HepG2 (cell line): ENCODE measurements around the gene DCAF16. TPM values are rescaled to one million over a fixed set of nuclear protein-coding genes. Genes with fewer than 3 reads are reported as not detected.

ENCODE experiments used
- ATAC-seq: fragments of 200-7000 bp; cut with Tn5 transposase; 3 replicates; pipeline ENCODE4 v1.9.1; 2020; ENCODE audit warnings: mild to moderate bottlenecking, moderate library complexity
- BruUV-seq: library from RNA; stranded (reverse); fragments of 400-500 nt; replicated peaks from 2 replicates; lab custom pipeline; 2021; lab: Mats Ljungman, UMichigan
- CTCF ChIA-PET: fragments of 300-600 bp; formaldehyde crosslinking; extraction: SDS; loops from one replicate; lab custom pipeline; 2021; ENCODE audit warnings: low total read pairs, inconsistent platforms, low intra/inter-chr PET ratio; lab: Yijun Ruan, JAX
- POLR2A ChIA-PET: fragments of 350-600 bp; sonication (Branson Sonifier 250); formaldehyde crosslinking; loops from one replicate; lab custom pipeline; 2020; ENCODE audit warnings: antibody characterized with exemption, inconsistent platforms; lab: Yijun Ruan, JAX
- DNase-seq: peaks from one replicate; pipeline ENCODE4 v3.0.0-alpha.2; 2015; ENCODE audit warnings: low spot score
- FAIRE-seq: peaks from 3 replicates; lab custom pipeline; 2011; peaks lifted over from hg19 to GRCh38; lab: Jason Lieb, UNC
- H2AFZ ChIP-seq: one replicate; pipeline ENCODE4 v1.6.1; 2011; ENCODE audit warnings: low read length, inconsistent platforms
- H3K27ac ChIP-seq: fragments of 300-600 bp; 3 replicates; pipeline ENCODE4 v1.8.0; 2011; ENCODE audit warnings: mixed run types, mild to moderate bottlenecking, mixed read lengths, low read length, inconsistent platforms; ENCODE audit not compliant: insufficient read depth; ENCODE audit errors: extremely low read length
- H3K27me3 ChIP-seq, 2 experiments: fragments of 200-600 bp in 1 of 2; 2 replicates in 1 of 2; 3 replicates in 1 of 2; pipeline versions ENCODE4 v1.6.0 to v1.8.0; 2011; ENCODE audit warnings: low read length in 2 of 2, mild to moderate bottlenecking in 2 of 2, moderate library complexity in 2 of 2, inconsistent platforms in 1 of 2; ENCODE audit not compliant: insufficient read depth in 2 of 2, control insufficient read depth in 1 of 2
- H3K36me3 ChIP-seq, 2 experiments: fragments of 200-600 bp in 1 of 2; replicated peaks in 1 of 2; 2 replicates in 1 of 2; 3 replicates in 1 of 2; pipeline versions ENCODE4 v1.5.1 to v1.8.0; 2011; ENCODE audit warnings: low read length in 2 of 2, inconsistent platforms in 1 of 2; ENCODE audit not compliant: insufficient read depth in 2 of 2, control insufficient read depth in 1 of 2
- H3K4me1 ChIP-seq: 2 replicates; pipeline ENCODE4 v1.5.1; 2012; ENCODE audit warnings: low read length, inconsistent platforms; ENCODE audit not compliant: insufficient read depth
- H3K4me2 ChIP-seq: 2 replicates; pipeline ENCODE4 v1.6.0; 2011; ENCODE audit warnings: low read depth, low read length, inconsistent platforms
- H3K4me3 ChIP-seq, 3 experiments: fragments of 200-600 bp in 1 of 3; sonication (generic), shearing (Covaris generic) in 1 of 3; replicated peaks in 1 of 3; 2 replicates each; pipeline ENCODE4 v1.5.1; 2011 to 2016; ENCODE audit warnings: low read length in 3 of 3, inconsistent platforms in 2 of 3, low read depth in 2 of 3, mild to moderate bottlenecking in 2 of 3, control low read depth in 1 of 3, mixed read lengths in 1 of 3; ENCODE audit not compliant: insufficient read depth in 1 of 3
- H3K79me2 ChIP-seq: one replicate; pipeline ENCODE4 v1.6.1; 2011; ENCODE audit warnings: low read length, inconsistent platforms; ENCODE audit not compliant: insufficient read depth
- H3K9ac ChIP-seq: 2 replicates; pipeline ENCODE4 v1.6.0; 2011; ENCODE audit warnings: mild to moderate bottlenecking, low read depth, low read length, inconsistent platforms; ENCODE audit not compliant: insufficient read depth
- H3K9me3 ChIP-seq: 2 replicates; pipeline ENCODE4 v1.5.1; 2012; ENCODE audit warnings: mild to moderate bottlenecking, low read length
- H4K20me1 ChIP-seq: 2 replicates; pipeline ENCODE4 v1.6.0; 2011; ENCODE audit warnings: inconsistent platforms, mild to moderate bottlenecking, low read length, moderate library complexity; ENCODE audit not compliant: insufficient read depth
- ARNT2 ChIP-seq: sonication (generic); formaldehyde crosslinking; IDR thresholded peaks from 2 replicates; pipeline ENCODE4 v1.8.0; 2022; ENCODE audit warnings: mild to moderate bottlenecking, low read depth, missing genetic modification reagents, moderate library complexity
- ATF7 ChIP-seq, 2 experiments: fragments of 450-650 bp in 1 of 2; sonication (generic) in 1 of 2; formaldehyde crosslinking in 1 of 2; IDR thresholded peaks; 2 replicates each; pipeline versions ENCODE4 v1.4.0 to v1.6.1; 2016 to 2020; ENCODE audit warnings: antibody characterized with exemption in 1 of 2, mild to moderate bottlenecking in 1 of 2, missing genetic modification reagents in 1 of 2
- LBX2 ChIP-seq: sonication (generic); formaldehyde crosslinking; IDR thresholded peaks from 2 replicates; pipeline ENCODE4 v1.5.0; 2020; ENCODE audit warnings: missing genetic modification reagents, mild to moderate bottlenecking, borderline replicate concordance
- POGK ChIP-seq: sonication (generic); formaldehyde crosslinking; conservative IDR thresholded peaks from 2 replicates; pipeline ENCODE4 v1.8.0; 2022; ENCODE audit warnings: mild to moderate bottlenecking, moderate library complexity, missing genetic modification reagents
- RAD51 ChIP-seq: fragments of 450-650 bp; IDR thresholded peaks from 2 replicates; pipeline ENCODE4 v1.6.1; 2016; ENCODE audit warnings: borderline replicate concordance
- ZC3H4 ChIP-seq: sonication (generic); formaldehyde crosslinking; IDR thresholded peaks from 2 replicates; pipeline ENCODE4 v1.4.0; 2020; ENCODE audit warnings: missing genetic modification reagents, borderline replicate concordance
- ZFP36L1 ChIP-seq: sonication (generic); formaldehyde crosslinking; IDR thresholded peaks from 2 replicates; pipeline ENCODE4 v1.8.0; 2022; ENCODE audit warnings: mild to moderate bottlenecking, missing genetic modification reagents, moderate library complexity
- ZFP41 ChIP-seq: sonication (generic); formaldehyde crosslinking; IDR thresholded peaks from 2 replicates; pipeline ENCODE4 v1.4.0; 2020; ENCODE audit warnings: mild to moderate bottlenecking, missing genetic modification reagents, borderline replicate concordance
- ZNF180 ChIP-seq: sonication (generic); formaldehyde crosslinking; IDR thresholded peaks from 2 replicates; pipeline ENCODE4 v1.4.0; 2020; ENCODE audit warnings: low read depth, missing genetic modification reagents, borderline replicate concordance
- ZNF382 ChIP-seq: sonication (generic); formaldehyde crosslinking; IDR thresholded peaks from 2 replicates; pipeline ENCODE4 v1.5.0; 2020; ENCODE audit warnings: missing genetic modification reagents, mild to moderate bottlenecking, borderline replicate concordance
- ZNF383 ChIP-seq: sonication (generic); formaldehyde crosslinking; IDR thresholded peaks from 2 replicates; pipeline ENCODE4 v1.4.0; 2020; ENCODE audit warnings: missing genetic modification reagents, mild to moderate bottlenecking, borderline replicate concordance
- ZNF432 ChIP-seq: sonication (generic); formaldehyde crosslinking; IDR thresholded peaks from 2 replicates; pipeline ENCODE4 v1.5.0; 2020; ENCODE audit warnings: missing genetic modification reagents, mild to moderate bottlenecking, borderline replicate concordance
- ZNF512B ChIP-seq: sonication (generic); formaldehyde crosslinking; IDR thresholded peaks from 2 replicates; pipeline ENCODE4 v1.5.1; 2020; ENCODE audit warnings: missing genetic modification reagents, mild to moderate bottlenecking, borderline replicate concordance
- ZNF589 ChIP-seq: sonication (generic); formaldehyde crosslinking; conservative IDR thresholded peaks from 2 replicates; pipeline ENCODE4 v1.8.0; 2022; ENCODE audit warnings: mild to moderate bottlenecking, moderate library complexity, missing genetic modification reagents
- WGBS: methylation state at CpG from one replicate; pipeline ENCODE4 v1.1.6; 2017; ENCODE audit warnings: low lambda C conversion rate; 5-methylcytosine and 5-hydroxymethylcytosine counted together
- in situ Hi-C: cut with HindIII; loops from 2 replicates; pipeline ENCODE4 v1.10.0; 2017; ENCODE audit warnings: low pct_unique_long_range_greater_than_20kb; ENCODE audit not compliant: extremely low pct_ligation_motif_present
- intact Hi-C: fragments of 100-400 bp; cut with micrococcal nuclease; formaldehyde crosslinking; loops from one replicate; pipeline ENCODE4 v1.10.0; 2022; ENCODE audit not compliant: unreplicated experiment
- polyA plus RNA-seq, 8 experiments: library from polyadenylated mRNA; depleted of rRNA in 3 of 8; stranded (reverse) in 7 of 8; unstranded in 1 of 8; fragments of >200 nt; fragmentation: Illumina TruSeq in 4 of 8; extraction: Trizol in 4 of 8; gene quantifications; 2 replicates each; pipeline versions ENCODE4 v1.2.1 to v1.2.3, GENCODE V29; 2011 to 2016; ENCODE audit warnings: low read depth in 4 of 8, missing spikeins in 1 of 8, mixed read lengths in 1 of 8; ENCODE audit not compliant: insufficient read depth in 1 of 8
- total RNA-seq, 5 experiments: library from RNA; depleted of rRNA; stranded (reverse); fragments of >200 nt; fragmentation: Illumina TruSeq; extraction: Trizol; gene quantifications; 2 replicates each; pipeline ENCODE4 v1.2.3, GENCODE V29; 2016; ENCODE audit warnings: low read depth in 1 of 5
- TF ChIP-seq, protein P1 (sequence below): sonication (generic); formaldehyde crosslinking; IDR thresholded peaks from 2 replicates; pipeline ENCODE4 v1.4.0; 2020; ENCODE audit warnings: missing genetic modification reagents; ENCODE audit errors: not compliant biosample characterization
- TF ChIP-seq, protein P2 (sequence below): sonication (generic); formaldehyde crosslinking; IDR thresholded peaks from 2 replicates; pipeline ENCODE4 v1.8.1; 2023; ENCODE audit warnings: missing genetic modification reagents, mild to moderate bottlenecking, borderline replicate concordance

The DCAF16 gene
- total and polyA plus RNA-seq, 2 of the 13 experiments (the other 11 are each of a cell fraction or from before 2014, with no cell fraction given), result 37.5 to 41.9 TPM

GRCh38 chr4:17757621-17758020 lies 52.9 kb downstream of the DCAF16 start (continued):
- no peak for TF ChIP-seq RAD51
- TF ChIP-seq, all 625 proteins: peak for 0

GRCh38 chr4:17753646-17754045 lies 56.9 kb downstream of the DCAF16 start:
- peak; percentile 39; the same call in 1 of the 3 replicates for ATAC-seq
- POLR2A ChIA-PET, result no interaction called here
- in situ Hi-C loops, result no loop called here
- no peak for TF ChIP-seq ATF7 (IDR thresholded peaks at IDR 0.05)
- TF ChIP-seq ATF7 (CRISPR knock-in tag; IDR thresholded peaks at IDR 0.05), result no peak
- TF ChIP-seq, protein P1, sequence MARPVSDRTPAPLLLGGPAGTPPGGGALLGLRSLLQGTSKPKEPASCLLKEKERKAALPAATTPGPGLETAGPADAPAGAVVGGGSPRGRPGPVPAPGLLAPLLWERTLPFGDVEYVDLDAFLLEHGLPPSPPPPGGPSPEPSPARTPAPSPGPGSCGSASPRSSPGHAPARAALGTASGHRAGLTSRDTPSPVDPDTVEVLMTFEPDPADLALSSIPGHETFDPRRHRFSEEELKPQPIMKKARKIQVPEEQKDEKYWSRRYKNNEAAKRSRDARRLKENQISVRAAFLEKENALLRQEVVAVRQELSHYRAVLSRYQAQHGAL (CRISPR knock-in tag), result no peak
- TF ChIP-seq ZNF432, result no peak
- TF ChIP-seq ZNF382 (CRISPR knock-in tag), result no peak
- TF ChIP-seq, protein P2, sequence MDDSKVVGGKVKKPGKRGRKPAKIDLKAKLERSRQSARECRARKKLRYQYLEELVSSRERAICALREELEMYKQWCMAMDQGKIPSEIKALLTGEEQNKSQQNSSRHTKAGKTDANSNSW (CRISPR knock-in tag), result no peak
- no peak for TF ChIP-seq POGK (CRISPR knock-in tag)
- no peak for TF ChIP-seq ZC3H4 (CRISPR knock-in tag)
- no peak for TF ChIP-seq ZNF180 (CRISPR knock-in tag)
- no peak for TF ChIP-seq ZNF589 (CRISPR knock-in tag)
- TF ChIP-seq LBX2 (CRISPR knock-in tag), result no peak
- TF ChIP-seq ZNF383 (CRISPR knock-in tag), result no peak
- TF ChIP-seq ZNF512B (CRISPR knock-in tag), result no peak
- no peak for TF ChIP-seq ZFP41
- TF ChIP-seq ZFP36L1 (CRISPR knock-in tag), result no peak
- TF ChIP-seq ARNT2 (CRISPR knock-in tag), result no peak

More at GRCh38 chr4:17753646-17754045, 56.9 kb downstream of the DCAF16 start:
- Histone ChIP-seq H4K20me1 (no peaks in the 10 kb centered on the region), H3K9ac (no peak overlapping the region), H3K4me2 (no peak overlapping the region), H3K79me2 (no peaks in the 10 kb centered on the region), H3K4me1 (no peaks in the 10 kb centered on the region), H3K27ac (no peak overlapping the region), H3K36me3 (no peaks in the 10 kb centered on the region), H3K27me3 (peaks cover 0 to 8% of the 10 kb centered on the region in 2 experiments; a peak in 1 of 5 replicates), H2AFZ (no peak overlapping the region), H3K4me3 (no peak overlapping the region), H3K9me3 (no peaks in the 10 kb centered on the region)
- intact Hi-C loops, result loop anchor here (10.0 kb wide), 1 partner anchor 611 kb away; no protein-coding TSS in a partner anchor
- WGBS, result 26% methylated on average over 2 of the region's 2 CpGs
- CTCF ChIA-PET, result no interaction called here
- no peak for FAIRE-seq
- no peak for DNase-seq
- BruUV-seq, result no TSS peak
